ENCODE results near the gene RIMKLB. TPM values are rescaled to one million over a fixed set of nuclear protein-coding genes. Genes with fewer than 3 reads are reported as not detected.

Gene RIMKLB
- total and polyA plus RNA-seq, 10 of the 15 experiments (the other 5 are each of a cell fraction or from before 2014, with no cell fraction given) = 0.15 to 0.83 (median 0.46) TPM

- intact Hi-C loops (cut with micrococcal nuclease; ENCODE audit: unreplicated experiment) (no loop called here), in situ Hi-C loops (cut with MboI) (no loop called here)
- ChIA-PET POLR2A (no interaction called here), CTCF (no interaction called here), RAD21 (ENCODE audit: unreplicated experiment) (no interaction called here), SMC1A (ENCODE audit: uncharacterized antibody, unreplicated experiment) (no interaction called here)
- H2AFZ ChIP-seq (ENCODE audit: control insufficient read depth, low read depth, low read length) = no peak overlapping the region
- 44% methylated on average over 6 of the region's 6 CpGs for WGBS (ENCODE audit: insufficient coverage, insufficient replicate concordance, low lambda C conversion rate, missing lambda C conversion rate)
- no peak overlapping the region for H3K9ac ChIP-seq (ENCODE audit: control insufficient read depth, insufficient read depth, low read length)
- no peak for ATAC-seq
- no peak for DNase-seq (ENCODE audit: low read depth, low spot score)
- TF ChIP-seq NR2C1 (IDR thresholded peaks at IDR 0.05) = no peak
- no peak for TF ChIP-seq HDAC2 (IDR thresholded peaks at IDR 0.05)
- TF ChIP-seq NR2F1 (conservative IDR thresholded peaks at IDR 0.05) = no peak
- TF ChIP-seq EZH2 (IDR thresholded peaks at IDR 0.05; ENCODE audit: borderline replicate concordance, control insufficient read depth, low read depth, low read length) = no peak
- no peak for TF ChIP-seq POLR2AphosphoS5 (IDR thresholded peaks at IDR 0.05; ENCODE audit: low read length)
- no peak for TF ChIP-seq RUNX3 (IDR thresholded peaks at IDR 0.05; ENCODE audit: low read length)
- no peak for TF ChIP-seq ZNF24 (IDR thresholded peaks at IDR 0.05)
- FAIRE-seq = no peak
- no peak overlapping the region for H3K4me3 ChIP-seq
- no peaks in the 10 kb centered on the region for H3K79me2 ChIP-seq (ENCODE audit: control insufficient read depth, insufficient read depth, low read length)
- no peak overlapping the region for H3K4me2 ChIP-seq (ENCODE audit: control insufficient read depth, insufficient read depth)
- H4K20me1 ChIP-seq (ENCODE audit: control insufficient read depth, insufficient read depth) = no peaks in the 10 kb centered on the region
- H3K27me3 ChIP-seq (replicated peaks in 1 of 2; ENCODE audit: control insufficient read depth in 2 of 2, insufficient read depth in 2 of 2, low read length in 1 of 2) = no peaks in the 10 kb centered on the region; a peak in 1 of 4 replicates
- BruUV-seq (replicated peaks) = no TSS peak
- no peaks in the 10 kb centered on the region for H3K36me3 ChIP-seq (ENCODE audit: control insufficient read depth in 2 of 2, insufficient read depth in 2 of 2, low read length in 1 of 2)
- H3K9me3 ChIP-seq (replicated peaks; ENCODE audit: control insufficient read depth, insufficient read depth, low read length) = no peaks in the 10 kb centered on the region
- H3K27ac ChIP-seq (ENCODE audit: control insufficient read depth, insufficient read depth) = no peak overlapping the region
- H3K4me1 ChIP-seq (ENCODE audit: control insufficient read depth, insufficient read depth, low read length) = no peaks in the 10 kb centered on the region
These were observed 134.7 kb downstream of the RIMKLB start for GRCh38 chr12:8832500-8832899.

Other genes starting within 250 kb of the RIMKLB start
- gene CLEC6A, start 242.0 kb upstream of the RIMKLB start, total RNA-seq (2014; rRNA removed) = not detected in 2 replicates
- gene CLEC6A, start 242.0 kb upstream of the RIMKLB start, total RNA-seq (2014; rRNA removed; fragmentation: Illumina TruSeq; extraction: Trizol) = not detected in 2 replicates
- not detected in 2 replicates for gene CLEC6A, start 242.0 kb upstream of the RIMKLB start, total RNA-seq (2021)
- not detected in 2 replicates for gene CLEC6A, start 242.0 kb upstream of the RIMKLB start, polyA plus RNA-seq (2011; rRNA removed)
- not detected in 2 replicates for gene CLEC6A, start 242.0 kb upstream of the RIMKLB start, polyA plus RNA-seq (2014; fragmentation: Illumina TruSeq; extraction: Trizol)
- gene CLEC6A, start 242.0 kb upstream of the RIMKLB start, polyA plus RNA-seq (2014; fragmentation: Nextera tagmentation; extraction: Ambion mirVana) = not detected
- gene CLEC6A, start 242.0 kb upstream of the RIMKLB start, polyA plus RNA-seq (2014; rRNA removed) = not detected in 2 replicates
- not detected for gene CLEC6A, start 242.0 kb upstream of the RIMKLB start, polyA plus RNA-seq (2016; fragmentation: Nextera tagmentation; extraction: Ambion mirVana)
- not detected in 2 replicates for gene CLEC4D, start 184.5 kb upstream of the RIMKLB start, total RNA-seq (2014; rRNA removed)
- not detected in 2 replicates for gene CLEC4D, start 184.5 kb upstream of the RIMKLB start, total RNA-seq (2014; rRNA removed; fragmentation: Illumina TruSeq; extraction: Trizol)
- not detected in 2 replicates for gene CLEC4D, start 184.5 kb upstream of the RIMKLB start, total RNA-seq (2021)
- not detected in 2 replicates for gene CLEC4D, start 184.5 kb upstream of the RIMKLB start, polyA plus RNA-seq (2011; rRNA removed)
- gene CLEC4D, start 184.5 kb upstream of the RIMKLB start, polyA plus RNA-seq (2014; fragmentation: Illumina TruSeq; extraction: Trizol) = not detected in 2 replicates
- gene CLEC4D, start 184.5 kb upstream of the RIMKLB start, polyA plus RNA-seq (2014; fragmentation: Nextera tagmentation; extraction: Ambion mirVana) = not detected
- gene CLEC4D, start 184.5 kb upstream of the RIMKLB start, polyA plus RNA-seq (2014; rRNA removed) = not detected in 2 replicates
- not detected for gene CLEC4D, start 184.5 kb upstream of the RIMKLB start, polyA plus RNA-seq (2016; fragmentation: Nextera tagmentation; extraction: Ambion mirVana)
- not detected in 2 replicates for gene CLEC4E, start 157.1 kb upstream of the RIMKLB start, total RNA-seq (2014; rRNA removed)
- gene CLEC4E, start 157.1 kb upstream of the RIMKLB start, total RNA-seq (2014; rRNA removed; fragmentation: Illumina TruSeq; extraction: Trizol) = not detected in 2 replicates
- not detected in 2 replicates for gene CLEC4E, start 157.1 kb upstream of the RIMKLB start, total RNA-seq (2021)
- gene CLEC4E, start 157.1 kb upstream of the RIMKLB start, polyA plus RNA-seq (2011; rRNA removed) = not detected in 2 replicates
- gene CLEC4E, start 157.1 kb upstream of the RIMKLB start, polyA plus RNA-seq (2014; fragmentation: Illumina TruSeq; extraction: Trizol) = not detected in 2 replicates
- gene CLEC4E, start 157.1 kb upstream of the RIMKLB start, polyA plus RNA-seq (2014; fragmentation: Nextera tagmentation; extraction: Ambion mirVana) = not detected
- gene CLEC4E, start 157.1 kb upstream of the RIMKLB start, polyA plus RNA-seq (2014; rRNA removed) = not detected in 2 replicates
- gene CLEC4E, start 157.1 kb upstream of the RIMKLB start, polyA plus RNA-seq (2016; fragmentation: Nextera tagmentation; extraction: Ambion mirVana) = not detected
- 16.1 and 17.1 TPM in 2 replicates for gene AICDA, start 85.1 kb upstream of the RIMKLB start, total RNA-seq (2014; rRNA removed)
- 13.2 and 14.2 TPM in 2 replicates for gene AICDA, start 85.1 kb upstream of the RIMKLB start, total RNA-seq (2014; rRNA removed; fragmentation: Illumina TruSeq; extraction: Trizol)
- gene AICDA, start 85.1 kb upstream of the RIMKLB start, total RNA-seq (2021) = 11.5 and 12.7 TPM in 2 replicates
- 20.5 and 22.4 TPM in 2 replicates for gene AICDA, start 85.1 kb upstream of the RIMKLB start, polyA plus RNA-seq (2011; rRNA removed)
- gene AICDA, start 85.1 kb upstream of the RIMKLB start, polyA plus RNA-seq (2014; fragmentation: Illumina TruSeq; extraction: Trizol) = 12.5 and 17.0 TPM in 2 replicates
- 1 to 10 TPM; 9.4 to 9.6 TPM for gene AICDA, start 85.1 kb upstream of the RIMKLB start, polyA plus RNA-seq (2014; fragmentation: Nextera tagmentation; extraction: Ambion mirVana)
- gene AICDA, start 85.1 kb upstream of the RIMKLB start, polyA plus RNA-seq (2014; rRNA removed) = 18.1 and 23.0 TPM in 2 replicates
- 10 to 100 TPM; 24.0 to 24.9 TPM for gene AICDA, start 85.1 kb upstream of the RIMKLB start, polyA plus RNA-seq (2016; fragmentation: Nextera tagmentation; extraction: Ambion mirVana)
- gene MFAP5, start 35.2 kb upstream of the RIMKLB start, total RNA-seq (2014; rRNA removed) = 0.06 TPM in 1 of 2 replicates, not detected in the other
- not detected in 2 replicates for gene MFAP5, start 35.2 kb upstream of the RIMKLB start, total RNA-seq (2014; rRNA removed; fragmentation: Illumina TruSeq; extraction: Trizol)
- not detected in 2 replicates for gene MFAP5, start 35.2 kb upstream of the RIMKLB start, total RNA-seq (2021)
- gene MFAP5, start 35.2 kb upstream of the RIMKLB start, polyA plus RNA-seq (2011; rRNA removed) = 0.10 and 0.14 TPM in 2 replicates
- not detected in 2 replicates for gene MFAP5, start 35.2 kb upstream of the RIMKLB start, polyA plus RNA-seq (2014; fragmentation: Illumina TruSeq; extraction: Trizol)
- gene MFAP5, start 35.2 kb upstream of the RIMKLB start, polyA plus RNA-seq (2014; fragmentation: Nextera tagmentation; extraction: Ambion mirVana) = not detected
- gene MFAP5, start 35.2 kb upstream of the RIMKLB start, polyA plus RNA-seq (2014; rRNA removed) = not detected in 2 replicates
- under 1 TPM in 1 of 2 experiments, not detected in 1; 0.12 TPM for gene MFAP5, start 35.2 kb upstream of the RIMKLB start, polyA plus RNA-seq (2016; fragmentation: Nextera tagmentation; extraction: Ambion mirVana)
- gene A2ML1, start 124.6 kb downstream of the RIMKLB start, total RNA-seq (2014; rRNA removed) = not detected in 2 replicates
- not detected in 2 replicates for gene A2ML1, start 124.6 kb downstream of the RIMKLB start, total RNA-seq (2014; rRNA removed; fragmentation: Illumina TruSeq; extraction: Trizol)
- gene A2ML1, start 124.6 kb downstream of the RIMKLB start, total RNA-seq (2021) = not detected in 2 replicates
- not detected in 2 replicates for gene A2ML1, start 124.6 kb downstream of the RIMKLB start, polyA plus RNA-seq (2011; rRNA removed)
- not detected in 2 replicates for gene A2ML1, start 124.6 kb downstream of the RIMKLB start, polyA plus RNA-seq (2014; fragmentation: Illumina TruSeq; extraction: Trizol)
- gene A2ML1, start 124.6 kb downstream of the RIMKLB start, polyA plus RNA-seq (2014; fragmentation: Nextera tagmentation; extraction: Ambion mirVana) = not detected
- not detected in 2 replicates for gene A2ML1, start 124.6 kb downstream of the RIMKLB start, polyA plus RNA-seq (2014; rRNA removed)
- not detected for gene A2ML1, start 124.6 kb downstream of the RIMKLB start, polyA plus RNA-seq (2016; fragmentation: Nextera tagmentation; extraction: Ambion mirVana)
- gene PHC1, start 216.5 kb downstream of the RIMKLB start, total RNA-seq (2014; rRNA removed) = 1.7 and 2.0 TPM in 2 replicates
- gene PHC1, start 216.5 kb downstream of the RIMKLB start, total RNA-seq (2014; rRNA removed; fragmentation: Illumina TruSeq; extraction: Trizol) = 1.9 and 2.1 TPM in 2 replicates
- gene PHC1, start 216.5 kb downstream of the RIMKLB start, total RNA-seq (2021) = 3.1 and 5.2 TPM in 2 replicates
- gene PHC1, start 216.5 kb downstream of the RIMKLB start, polyA plus RNA-seq (2011; rRNA removed) = 12.9 and 16.3 TPM in 2 replicates
- 3.6 and 4.2 TPM in 2 replicates for gene PHC1, start 216.5 kb downstream of the RIMKLB start, polyA plus RNA-seq (2014; fragmentation: Illumina TruSeq; extraction: Trizol)
- under 1 TPM; 0.50 to 0.64 TPM for gene PHC1, start 216.5 kb downstream of the RIMKLB start, polyA plus RNA-seq (2014; fragmentation: Nextera tagmentation; extraction: Ambion mirVana)
- gene PHC1, start 216.5 kb downstream of the RIMKLB start, polyA plus RNA-seq (2014; rRNA removed) = 2.9 and 3.6 TPM in 2 replicates
- 1 to 10 TPM; 1.5 to 2.4 TPM for gene PHC1, start 216.5 kb downstream of the RIMKLB start, polyA plus RNA-seq (2016; fragmentation: Nextera tagmentation; extraction: Ambion mirVana)